GM19397 (cell line): ENCODE measurements around the gene CELF4.
A peak's percentile ranks its signal among the peaks of the same experiment; 100 is the strongest.

Experiments
- ATAC-seq: cut with Tn5 transposase; IDR thresholded peaks from one replicate; pipeline ENCODE4 v1.9.1; 2021; ENCODE audit warnings: mild to moderate bottlenecking, moderate library complexity; ENCODE audit not compliant: unreplicated experiment

CELF4 gene

DNA sequence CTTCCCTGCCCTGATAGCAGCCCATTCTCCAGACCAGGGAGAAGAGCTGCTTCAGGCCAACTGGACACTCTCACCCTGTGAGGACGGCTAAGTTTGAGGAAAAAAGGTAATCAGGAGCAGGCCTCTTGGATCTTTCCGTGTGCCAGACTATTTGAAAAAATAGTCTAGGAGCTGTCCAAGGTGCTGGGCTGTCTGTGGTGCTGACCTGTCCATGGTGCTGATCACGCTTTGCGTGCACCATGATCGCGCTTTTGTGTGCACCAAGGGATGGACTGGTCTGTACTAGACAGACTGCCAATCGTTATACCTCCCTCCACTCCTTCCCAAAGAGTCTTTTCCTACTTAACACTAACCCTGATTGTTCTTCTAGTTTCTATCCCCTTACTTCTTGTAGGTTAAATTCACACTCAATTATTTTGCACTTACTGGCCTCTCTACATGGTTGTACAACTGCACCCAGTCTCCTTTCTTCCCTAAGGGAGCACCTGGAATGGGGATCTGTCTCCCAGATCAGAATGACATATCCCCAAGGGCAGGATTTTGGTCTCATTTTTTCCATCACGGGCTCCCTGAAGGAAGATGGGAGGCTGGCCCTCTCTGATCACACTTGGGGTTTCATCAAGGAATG is 295.4 kb downstream of the CELF4 start:
- no peak for ATAC-seq

DNA sequence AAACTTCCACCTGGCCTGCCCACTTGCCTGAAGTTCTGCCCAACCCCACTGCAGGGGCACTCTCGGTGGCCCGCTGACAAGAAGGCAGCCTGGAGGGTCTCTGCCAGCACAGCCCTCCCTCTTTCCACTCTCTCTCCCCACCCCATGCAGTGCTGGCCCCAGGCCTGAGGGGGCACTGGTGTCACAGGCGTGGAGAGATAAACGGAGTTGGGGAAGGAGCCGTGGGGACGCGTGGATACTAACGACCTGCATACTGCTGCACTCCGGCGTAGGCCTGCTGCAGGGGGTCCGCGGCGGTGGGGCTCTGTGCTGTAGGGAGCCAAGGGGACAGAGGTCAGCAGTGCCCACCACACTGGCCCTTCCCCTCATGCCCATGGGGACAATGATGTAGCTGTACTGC is 299.3 kb downstream of the CELF4 start:
- ATAC-seq: no peak

DNA sequence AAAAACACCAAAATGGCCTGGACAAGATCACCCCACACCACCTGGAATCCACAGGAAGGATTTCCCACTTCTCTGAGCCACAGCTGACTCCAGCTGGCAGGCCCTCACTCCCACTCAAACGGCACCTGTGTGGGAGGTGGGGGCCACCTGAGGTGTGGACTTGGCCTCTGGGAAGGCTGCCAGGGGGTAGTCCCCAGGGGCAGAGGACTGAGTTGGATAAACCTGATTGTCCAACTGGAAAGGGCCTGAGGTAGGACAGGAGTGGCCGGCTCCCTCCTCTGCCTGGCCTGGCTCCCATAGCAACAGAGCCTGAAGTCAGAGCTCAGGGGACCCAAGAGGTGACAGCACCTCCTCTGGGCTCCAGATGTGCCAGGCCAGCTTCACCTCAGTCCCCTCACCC is 300.2 kb downstream of the CELF4 start:
- ATAC-seq: no peak

DNA sequence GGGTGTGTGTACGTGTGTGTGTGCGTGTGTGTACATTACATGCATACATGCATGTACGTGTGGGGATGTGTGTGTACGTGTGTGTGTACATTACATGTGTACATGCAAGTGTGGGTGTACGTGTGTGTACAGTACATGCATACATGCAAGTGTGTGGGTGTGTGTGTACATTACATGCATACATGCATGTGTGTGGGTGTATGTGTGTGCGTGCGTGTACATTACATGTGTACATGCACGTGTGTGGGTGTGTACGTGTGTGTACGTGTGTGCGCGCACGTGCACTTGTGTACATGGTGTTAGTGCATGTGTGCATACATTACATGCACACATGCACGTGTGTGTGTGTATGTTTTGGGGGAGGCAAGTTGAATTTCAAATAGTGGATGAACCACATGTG is 300.6 kb downstream of the CELF4 start:
- ATAC-seq: no peak

DNA sequence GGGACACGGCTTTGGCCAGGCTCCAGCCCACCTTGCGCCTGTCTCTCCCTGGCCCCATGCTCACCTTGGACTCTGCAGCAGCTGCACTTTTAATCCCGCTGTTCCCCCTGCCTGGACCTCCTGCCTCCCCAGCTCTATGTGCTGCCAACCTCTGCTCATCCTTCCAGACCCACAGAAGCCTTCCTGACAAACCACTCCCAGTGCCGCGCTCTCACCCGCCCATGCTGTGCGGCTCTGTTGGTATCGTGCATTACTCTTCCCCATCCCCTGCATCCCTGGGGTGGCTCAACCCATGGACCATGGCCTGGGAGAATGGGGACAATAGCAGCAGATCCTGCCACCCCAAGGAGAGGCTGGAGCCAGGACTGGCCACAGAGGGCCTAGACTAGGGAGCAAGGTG is 303.6 kb downstream of the CELF4 start:
- no peak for ATAC-seq

DNA sequence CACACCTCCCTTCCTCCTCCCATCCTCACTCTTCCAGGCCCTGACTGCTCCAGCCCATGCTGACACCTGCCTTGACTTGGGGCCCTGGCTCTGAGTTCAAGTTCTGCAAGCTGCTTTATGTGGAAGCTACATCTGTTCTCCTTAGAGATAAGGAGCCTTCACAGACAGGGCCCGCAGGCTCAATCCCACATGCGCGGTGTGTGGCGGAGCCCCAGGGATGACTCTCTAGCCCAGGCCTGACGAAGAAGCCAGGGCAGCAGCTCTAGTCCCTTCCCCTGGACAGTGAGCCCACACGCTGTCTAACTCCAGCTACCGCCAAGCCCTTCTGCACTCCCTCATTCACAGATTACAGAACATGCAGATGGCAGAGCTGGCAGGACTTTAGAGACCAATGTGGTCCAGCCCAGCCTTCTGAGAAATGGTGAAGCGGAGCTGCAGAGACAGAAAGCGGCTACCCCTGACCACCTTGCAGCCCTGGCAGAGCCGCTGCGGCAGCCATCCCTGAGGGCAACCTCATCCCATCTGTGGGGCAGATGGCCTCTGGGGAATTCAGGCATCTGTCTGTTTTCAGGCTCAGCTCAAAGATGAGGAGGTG is 304.3 kb downstream of the CELF4 start:
- no peak for ATAC-seq

DNA sequence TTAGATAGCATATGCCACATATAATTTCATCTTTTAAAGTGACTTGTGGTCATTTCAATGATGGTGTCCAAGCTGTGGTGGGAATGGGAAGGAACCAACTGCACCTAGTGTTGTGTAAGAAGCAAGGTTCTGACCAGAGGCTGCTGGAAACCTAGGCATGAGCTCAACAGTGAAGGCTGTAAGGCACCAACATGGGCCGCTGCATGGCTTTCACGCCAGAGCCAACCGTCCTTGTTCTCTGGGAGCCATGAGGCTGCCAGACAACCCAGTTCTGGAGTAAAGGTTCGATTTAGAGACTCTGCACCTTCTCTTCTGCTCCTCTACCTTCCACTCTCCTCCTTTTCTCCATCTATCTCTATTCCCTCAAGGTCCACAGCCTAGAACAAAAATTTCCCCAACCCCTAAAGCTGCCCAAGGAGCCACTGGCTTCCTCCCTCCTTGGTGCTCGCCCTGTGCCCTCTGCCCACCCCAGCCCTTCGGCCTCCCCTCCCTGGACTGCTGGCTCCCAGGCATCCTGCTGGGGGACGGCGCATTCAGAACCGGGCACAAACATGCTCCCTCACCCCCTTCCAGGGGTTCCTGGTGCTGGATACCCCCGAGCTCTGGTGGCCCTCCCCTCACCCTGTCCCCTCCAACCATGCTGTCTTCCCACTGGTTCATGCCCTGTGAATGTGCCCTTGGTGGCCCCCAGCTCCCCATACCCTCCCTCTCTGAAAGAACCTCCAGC is 305.1 kb downstream of the CELF4 start:
- no peak for ATAC-seq

DNA sequence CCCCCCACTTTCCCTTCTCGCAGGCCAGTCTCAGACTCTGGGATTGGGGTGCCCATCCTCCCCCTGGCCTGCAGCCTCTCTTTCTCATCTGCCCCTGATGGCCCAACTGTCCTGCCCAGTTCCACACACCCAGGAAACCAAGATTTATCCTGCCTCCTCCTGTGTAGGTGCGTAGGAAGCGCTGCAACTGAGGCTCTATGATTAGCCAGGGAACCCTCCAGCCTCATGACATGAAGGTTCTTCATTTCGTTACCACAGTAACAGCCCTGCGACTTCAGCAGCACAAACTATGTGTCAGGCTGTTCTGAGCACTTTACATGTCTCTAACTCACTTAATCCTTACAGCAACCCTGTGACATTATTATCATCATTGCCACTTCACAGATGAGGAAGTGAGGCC is 305.9 kb downstream of the CELF4 start:
- no peak for ATAC-seq

DNA sequence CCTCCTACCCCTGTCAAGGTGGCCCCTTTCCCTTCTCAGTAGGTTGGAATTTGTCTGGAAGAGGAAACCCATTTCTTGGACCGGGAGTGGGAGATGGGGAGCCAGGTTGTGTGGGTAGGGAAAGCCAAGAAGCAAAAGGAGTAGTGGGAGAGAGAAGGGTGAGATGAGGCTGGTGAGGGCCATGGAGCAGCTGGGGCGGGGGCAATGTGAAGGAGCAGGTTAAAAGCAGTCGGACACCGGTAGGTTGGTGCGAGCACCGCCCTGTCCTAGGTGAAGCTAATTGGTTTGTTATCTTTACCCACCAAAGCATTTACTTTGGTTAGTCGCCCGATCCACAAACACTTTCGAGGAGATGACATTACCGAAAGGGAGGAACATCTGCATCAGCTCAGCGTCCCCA is 306.8 kb downstream of the CELF4 start:
- ATAC-seq: no peak

DNA sequence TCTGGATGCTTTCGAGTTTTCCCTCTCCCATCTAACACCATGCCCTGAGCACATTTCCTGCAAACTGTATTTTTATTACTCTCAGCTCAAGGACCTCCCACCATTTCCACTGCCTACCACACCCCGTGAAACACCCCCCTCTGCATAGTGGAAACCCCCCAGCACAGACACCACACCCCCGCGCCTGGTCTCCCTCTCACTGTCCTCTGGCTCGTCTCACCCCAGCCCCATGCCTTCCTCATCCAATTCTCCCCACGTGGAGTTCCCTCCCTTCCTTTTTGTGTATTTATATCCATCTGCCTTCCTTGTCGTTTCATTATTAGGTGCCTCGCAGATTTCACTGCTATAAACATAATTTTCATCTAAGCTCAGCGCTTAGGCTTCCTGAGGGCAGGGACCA is 307.5 kb downstream of the CELF4 start:
- no peak for ATAC-seq

DNA sequence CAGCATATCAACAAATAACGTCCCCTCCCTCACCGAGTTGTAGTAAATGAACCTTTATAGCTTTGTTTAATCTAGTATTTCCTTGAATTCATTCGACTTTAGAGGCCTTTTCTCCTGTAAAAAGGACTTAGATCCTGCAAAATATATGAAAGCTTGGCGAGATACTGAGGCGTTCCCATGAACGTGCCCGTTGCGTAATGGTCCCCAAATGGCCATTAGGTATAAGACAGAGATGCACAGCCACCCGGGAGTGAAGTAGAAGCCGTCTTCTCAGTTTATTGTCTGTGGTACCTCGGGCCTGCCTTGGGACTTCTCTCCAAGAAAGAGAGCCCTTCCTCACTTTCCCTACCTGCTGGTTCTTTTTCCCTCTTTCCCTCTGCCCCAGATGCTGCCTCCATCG is 310.6 kb downstream of the CELF4 start:
- no peak for ATAC-seq

DNA sequence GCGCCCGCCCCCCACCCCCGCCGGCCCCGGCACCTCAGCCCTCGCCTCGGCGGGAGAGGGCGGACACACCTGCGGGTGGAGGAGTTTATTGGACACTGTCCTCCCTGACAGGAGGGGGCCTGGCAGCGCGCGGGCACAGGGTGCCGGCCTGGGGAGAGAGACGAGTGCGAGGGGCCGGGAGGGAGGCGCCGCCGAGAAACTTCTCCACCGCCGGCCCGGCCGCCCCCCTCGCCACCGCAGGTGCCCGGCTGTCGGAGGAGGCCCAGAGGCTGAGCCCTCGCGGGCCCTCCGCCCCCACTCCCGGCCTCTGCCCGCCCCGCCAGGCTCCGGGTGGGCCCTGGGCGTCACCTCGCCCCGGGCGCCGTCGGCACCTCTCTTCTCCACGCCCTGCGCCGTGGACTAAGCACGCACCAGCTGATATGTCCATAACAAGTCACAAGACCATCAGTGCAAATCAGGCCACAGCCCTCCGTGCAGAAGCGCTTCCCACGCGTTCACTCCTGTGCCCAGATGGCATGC is 311.3 kb downstream of the CELF4 start:
- ATAC-seq: peak; percentile 19

DNA sequence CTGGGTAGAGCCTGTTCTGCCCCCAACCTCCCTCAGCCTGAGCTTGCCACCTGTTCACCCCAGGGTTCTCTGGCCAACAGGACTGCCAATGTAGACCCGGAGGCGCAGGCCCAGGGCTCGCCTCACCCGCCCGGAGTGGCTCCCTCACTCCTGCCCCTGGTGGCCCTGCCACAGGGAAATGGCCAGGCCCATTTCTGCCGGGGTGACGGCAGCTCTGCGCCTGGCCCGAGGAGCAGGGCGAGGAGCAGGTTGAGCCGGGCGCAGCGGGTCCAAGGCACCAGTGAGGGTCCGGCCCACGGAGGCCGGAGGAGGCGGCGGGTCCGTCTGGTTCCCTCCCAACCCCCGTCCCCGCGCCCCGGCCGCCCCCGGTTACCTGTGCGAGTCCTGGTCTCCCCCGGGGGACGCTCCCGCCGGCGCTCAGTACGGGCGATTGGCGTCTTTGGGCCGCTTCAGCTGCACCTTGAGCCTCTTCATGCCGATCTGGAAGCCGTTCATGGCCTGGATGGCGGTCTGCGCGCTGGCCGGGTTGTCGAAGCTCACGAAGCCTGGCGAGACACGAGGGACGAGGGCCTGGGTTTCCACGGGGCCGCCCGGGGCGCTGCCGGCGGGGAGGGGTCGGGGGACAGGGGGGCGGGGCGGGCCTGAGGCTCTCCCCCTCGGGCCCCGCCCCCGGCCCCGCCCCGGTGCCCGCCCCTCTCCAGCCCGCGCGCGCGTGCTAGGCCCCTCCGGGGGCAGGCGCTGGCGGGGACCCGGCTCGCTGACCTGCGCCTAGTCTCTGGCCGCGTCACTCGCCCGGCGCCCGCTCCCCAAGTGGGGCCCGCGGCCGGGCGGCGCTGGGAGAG is 312.0 kb downstream of the CELF4 start:
- ATAC-seq: peak; percentile 47

DNA sequence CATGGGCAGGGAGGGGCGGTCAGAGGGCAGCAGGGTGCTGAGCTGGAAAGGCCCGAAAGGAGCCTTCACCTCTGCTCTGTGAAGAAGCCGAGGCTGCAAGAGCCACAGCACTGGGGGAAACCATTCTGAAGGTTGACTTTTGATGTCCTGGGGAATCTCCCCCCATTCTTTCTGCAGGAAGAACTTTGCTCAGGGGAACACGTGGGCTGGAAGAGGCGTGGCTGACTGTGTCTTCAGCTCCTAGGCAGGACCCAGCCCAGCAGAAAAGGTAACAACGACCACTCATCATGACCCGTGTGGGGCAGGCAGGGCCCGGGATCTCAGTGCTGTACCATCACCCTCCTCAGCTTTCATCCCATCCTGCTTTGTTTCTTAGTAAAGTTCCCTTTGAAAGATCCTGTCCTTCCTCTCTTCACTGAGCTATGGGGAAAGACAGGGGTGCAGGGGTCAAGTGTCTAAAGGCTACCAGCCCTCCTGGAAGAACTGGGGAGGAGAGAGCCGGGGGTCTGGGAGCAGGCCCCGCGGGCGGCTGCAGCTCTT is 312.7 kb downstream of the CELF4 start:
- no peak for ATAC-seq

DNA sequence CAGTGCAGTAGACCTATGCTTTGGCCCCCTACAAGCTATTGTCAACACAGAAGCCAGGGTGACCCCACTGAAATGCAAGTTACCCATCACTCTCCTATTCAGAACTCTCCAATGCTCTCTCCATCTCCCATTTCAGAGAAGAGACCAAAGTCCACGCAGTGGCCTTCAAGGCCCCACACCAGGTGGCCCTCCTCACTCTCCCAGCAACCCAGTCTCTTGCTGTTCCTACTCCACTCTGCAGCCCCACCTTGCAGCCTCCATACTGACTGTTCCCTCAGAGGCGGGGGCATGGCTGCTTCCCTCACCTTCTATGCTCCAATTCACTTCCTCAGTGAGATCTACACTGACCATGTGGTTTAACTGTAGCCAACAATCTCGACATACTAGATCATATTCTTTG is 313.3 kb downstream of the CELF4 start:
- no peak for ATAC-seq

DNA sequence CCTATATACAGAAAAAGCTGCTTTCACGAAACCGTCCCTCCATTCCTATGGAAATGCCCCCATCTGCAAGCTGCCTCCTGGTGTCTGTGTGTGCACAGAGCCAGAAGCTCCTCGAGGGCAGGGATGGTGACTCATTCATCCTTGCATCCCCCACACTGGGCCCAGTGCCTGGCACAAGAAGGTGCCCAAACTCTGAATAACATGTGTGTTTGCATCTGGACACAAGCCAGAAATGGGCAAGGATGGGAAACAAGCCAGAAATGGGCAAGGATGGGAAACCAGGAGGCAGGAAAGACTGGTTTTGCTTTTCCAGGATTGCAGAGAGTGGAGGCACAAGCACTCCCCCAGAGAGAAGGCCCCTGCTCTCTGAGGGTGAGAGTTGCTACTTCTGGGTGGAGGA is 313.9 kb downstream of the CELF4 start:
- no peak for ATAC-seq

DNA sequence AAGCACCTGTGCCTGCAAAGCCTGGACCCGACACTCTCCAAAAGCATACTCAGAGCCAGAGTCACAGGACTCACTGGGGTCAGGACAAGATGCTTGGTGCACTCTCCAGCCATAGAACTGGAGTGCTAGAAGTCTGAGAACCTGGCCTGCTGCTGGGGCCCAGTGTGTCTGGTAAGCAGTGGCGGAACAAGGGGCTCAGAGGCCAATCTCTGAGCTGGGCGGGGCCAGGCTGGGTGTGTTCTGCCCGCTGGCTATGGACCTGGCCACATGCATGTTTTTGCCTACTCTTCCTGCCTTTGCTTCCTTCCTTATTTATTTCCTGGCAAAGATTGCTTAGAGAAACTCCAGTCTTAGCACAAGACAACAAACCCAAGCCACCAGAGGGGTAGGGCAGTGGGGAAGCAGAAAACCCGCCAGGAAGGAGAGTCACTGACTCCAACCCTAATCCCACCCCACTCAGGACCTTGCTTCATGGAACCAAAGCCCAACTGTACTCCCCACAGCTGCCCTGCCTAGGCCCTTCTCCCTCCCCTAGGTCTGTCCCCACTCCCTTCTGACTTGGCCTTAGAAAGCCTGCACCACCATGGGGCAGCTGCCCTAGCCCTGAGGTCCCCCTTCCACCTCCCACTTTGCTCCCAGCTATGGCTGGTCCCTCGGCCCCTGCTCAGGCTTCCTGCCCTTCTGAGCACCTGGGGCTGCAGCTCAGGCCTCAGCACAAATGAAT is 315.5 kb downstream of the CELF4 start:
- no peak for ATAC-seq

DNA sequence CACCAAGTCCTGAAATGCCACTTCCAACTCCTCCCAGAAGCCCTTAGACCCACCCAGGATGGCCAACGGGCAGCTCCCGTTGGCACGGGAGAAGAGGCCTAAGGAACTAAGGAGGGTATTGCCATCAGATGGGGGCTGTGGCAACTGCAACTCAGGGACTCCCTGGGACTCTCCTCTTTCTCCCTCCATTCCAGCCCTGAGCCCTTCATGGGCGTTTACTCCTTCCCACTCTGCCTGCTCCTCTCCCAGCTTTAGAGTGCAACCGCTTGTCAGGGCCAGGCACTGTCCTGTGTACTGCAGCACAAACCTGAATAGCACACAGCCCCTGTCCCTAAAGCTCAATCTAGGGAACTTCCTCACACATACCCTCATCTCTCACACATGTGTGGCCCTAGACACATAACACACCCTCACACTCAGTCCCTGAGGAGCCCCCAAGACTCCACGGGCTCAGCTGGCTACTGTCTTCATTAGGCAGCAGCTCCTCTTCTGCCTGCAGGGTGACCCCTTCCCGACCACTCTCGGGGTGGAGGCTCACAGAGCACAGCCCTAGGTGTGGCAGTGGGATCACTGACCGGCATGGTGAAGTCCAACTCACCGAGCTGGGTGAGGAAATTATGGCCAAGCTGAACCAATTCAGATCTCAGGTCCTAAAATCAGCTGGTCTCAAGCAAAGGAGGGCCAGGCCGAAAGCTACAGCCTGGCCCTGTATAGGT is 316.3 kb downstream of the CELF4 start:
- no peak for ATAC-seq

DNA sequence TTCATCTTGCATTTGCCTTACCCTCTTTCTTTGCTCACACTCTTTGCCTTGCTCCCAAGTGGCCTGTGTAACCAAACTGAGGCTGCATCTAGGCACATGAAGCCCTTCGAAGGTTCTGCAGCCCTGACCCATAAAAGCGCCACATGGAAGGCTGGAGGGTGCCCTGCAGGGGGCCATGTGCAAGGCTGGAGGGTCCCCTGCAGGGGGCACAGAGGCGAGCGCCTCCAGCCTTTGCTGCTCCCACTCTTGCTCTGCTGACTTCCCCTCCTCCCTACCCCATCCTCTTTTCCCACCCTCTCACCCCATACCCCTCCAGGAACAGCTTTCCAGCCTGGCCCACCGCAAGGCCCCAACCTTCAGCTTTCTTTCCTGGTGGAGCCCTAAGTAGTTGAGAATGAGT is 317.3 kb downstream of the CELF4 start:
- no peak for ATAC-seq
